Stimulated activated CD4-positive, alpha-beta T cell treated with anti-CD3 and anti-CD28 coated beads, Interleukin-1b, Interleukin-23, amount 100 ng/mL, for 24 hours (primary cell): ENCODE measurements around the gene NCOA5.

ENCODE experiments used
- DNase-seq, 4 experiments: peaks; one replicate each; pipeline ENCODE4 v3.0.0-alpha.2; 2020; ENCODE audit warnings: low read depth in 4 of 4, low spot score in 1 of 4

The NCOA5 gene

GRCh38 chr20:46063151-46063550, 26.6 kb downstream of the NCOA5 start:
- no peak for DNase-seq

GRCh38 chr20:46062621-46063020, 27.1 kb downstream of the NCOA5 start:
- no peak for DNase-seq

- DNase-seq = no peak
These were observed 27.6 kb downstream of the NCOA5 start for GRCh38 chr20:46062151-46062550.

- no peak for DNase-seq
These were observed 28.8 kb downstream of the NCOA5 start for GRCh38 chr20:46060975-46061374.

- no peak for DNase-seq
These were observed 29.4 kb downstream of the NCOA5 start for GRCh38 chr20:46060301-46060881.

- no peak for DNase-seq
These were observed 31.0 kb downstream of the NCOA5 start for GRCh38 chr20:46058599-46059281.

- DNase-seq = no peak
These were observed 31.7 kb downstream of the NCOA5 start for GRCh38 chr20:46057856-46058598.

GRCh38 chr20:46056970-46057855, 32.5 kb downstream of the NCOA5 start:
- no peak for DNase-seq

- DNase-seq = no peak
These were observed 33.5 kb downstream of the NCOA5 start for GRCh38 chr20:46056027-46056833.

GRCh38 chr20:46055269-46055668, 34.5 kb downstream of the NCOA5 start:
- DNase-seq = no peak

- DNase-seq = no peak
These were observed 35.2 kb downstream of the NCOA5 start for GRCh38 chr20:46054606-46055005.

GRCh38 chr20:46053416-46053815, 36.3 kb downstream of the NCOA5 start:
- no peak for DNase-seq

GRCh38 chr20:46051556-46052308, 38.0 kb downstream of the NCOA5 start:
- DNase-seq = no peak

- no peak for DNase-seq
These were observed 38.9 kb downstream of the NCOA5 start for GRCh38 chr20:46050885-46051284.

GRCh38 chr20:46050444-46050843, 39.3 kb downstream of the NCOA5 start:
- DNase-seq = no peak

GRCh38 chr20:46049815-46050214, 39.9 kb downstream of the NCOA5 start:
- no peak for DNase-seq

GRCh38 chr20:46049190-46049589, 40.6 kb downstream of the NCOA5 start:
- DNase-seq = no peak

GRCh38 chr20:46047821-46048220, 41.9 kb downstream of the NCOA5 start:
- no peak for DNase-seq

- DNase-seq = no peak
These were observed 43.0 kb downstream of the NCOA5 start for GRCh38 chr20:46046588-46047310.
